ENCODE results near the gene NR6A1. TPM values are rescaled to one million over a fixed set of nuclear protein-coding genes. Genes with fewer than 3 reads are reported as not detected.

The NR6A1 gene
- total and polyA plus RNA-seq, 2 of the 13 experiments (the other 11 are each of a cell fraction or from before 2014, with no cell fraction given), result 28.1 to 31.5 TPM

DNA sequence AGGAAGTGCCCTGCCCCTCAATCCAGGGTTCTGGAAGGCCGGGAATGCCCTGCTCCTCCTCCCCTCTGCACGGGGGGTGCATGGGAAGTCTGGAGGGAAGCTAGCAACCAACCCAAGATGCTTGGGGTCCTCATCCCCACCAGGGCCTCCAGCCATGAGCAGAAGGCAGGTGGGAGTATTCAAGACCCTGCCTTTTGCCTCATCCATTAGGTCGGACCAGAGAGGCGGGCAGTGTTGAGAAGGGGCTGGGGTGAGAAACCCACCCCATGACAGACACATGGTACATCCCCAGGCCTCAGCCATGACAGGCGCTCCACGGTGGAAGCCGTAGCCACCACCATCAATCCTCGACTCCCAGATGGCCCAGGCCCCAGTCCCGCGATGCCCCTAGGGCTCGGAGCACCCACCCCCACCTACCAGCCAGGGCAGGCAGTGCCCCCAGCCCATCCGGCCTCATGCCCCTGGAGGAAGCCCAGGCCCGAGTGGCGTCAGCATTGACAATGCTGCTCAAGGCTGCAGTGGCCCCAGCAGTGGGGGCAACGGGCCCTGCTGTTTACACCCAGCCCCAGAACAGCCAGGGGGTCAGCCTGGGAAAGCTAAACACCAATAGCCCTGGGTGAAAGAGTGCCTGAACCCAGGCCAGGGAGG lies 272.5 kb downstream of the NR6A1 start (continued):
- TF ChIP-seq, protein P1, sequence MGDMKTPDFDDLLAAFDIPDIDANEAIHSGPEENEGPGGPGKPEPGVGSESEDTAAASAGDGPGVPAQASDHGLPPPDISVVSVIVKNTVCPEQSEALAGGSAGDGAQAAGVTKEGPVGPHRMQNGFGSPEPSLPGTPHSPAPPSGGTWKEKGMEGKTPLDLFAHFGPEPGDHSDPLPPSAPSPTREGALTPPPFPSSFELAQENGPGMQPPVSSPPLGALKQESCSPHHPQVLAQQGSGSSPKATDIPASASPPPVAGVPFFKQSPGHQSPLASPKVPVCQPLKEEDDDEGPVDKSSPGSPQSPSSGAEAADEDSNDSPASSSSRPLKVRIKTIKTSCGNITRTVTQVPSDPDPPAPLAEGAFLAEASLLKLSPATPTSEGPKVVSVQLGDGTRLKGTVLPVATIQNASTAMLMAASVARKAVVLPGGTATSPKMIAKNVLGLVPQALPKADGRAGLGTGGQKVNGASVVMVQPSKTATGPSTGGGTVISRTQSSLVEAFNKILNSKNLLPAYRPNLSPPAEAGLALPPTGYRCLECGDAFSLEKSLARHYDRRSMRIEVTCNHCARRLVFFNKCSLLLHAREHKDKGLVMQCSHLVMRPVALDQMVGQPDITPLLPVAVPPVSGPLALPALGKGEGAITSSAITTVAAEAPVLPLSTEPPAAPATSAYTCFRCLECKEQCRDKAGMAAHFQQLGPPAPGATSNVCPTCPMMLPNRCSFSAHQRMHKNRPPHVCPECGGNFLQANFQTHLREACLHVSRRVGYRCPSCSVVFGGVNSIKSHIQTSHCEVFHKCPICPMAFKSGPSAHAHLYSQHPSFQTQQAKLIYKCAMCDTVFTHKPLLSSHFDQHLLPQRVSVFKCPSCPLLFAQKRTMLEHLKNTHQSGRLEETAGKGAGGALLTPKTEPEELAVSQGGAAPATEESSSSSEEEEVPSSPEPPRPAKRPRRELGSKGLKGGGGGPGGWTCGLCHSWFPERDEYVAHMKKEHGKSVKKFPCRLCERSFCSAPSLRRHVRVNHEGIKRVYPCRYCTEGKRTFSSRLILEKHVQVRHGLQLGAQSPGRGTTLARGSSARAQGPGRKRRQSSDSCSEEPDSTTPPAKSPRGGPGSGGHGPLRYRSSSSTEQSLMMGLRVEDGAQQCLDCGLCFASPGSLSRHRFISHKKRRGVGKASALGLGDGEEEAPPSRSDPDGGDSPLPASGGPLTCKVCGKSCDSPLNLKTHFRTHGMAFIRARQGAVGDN (CRISPR knock-in tag; IDR thresholded peaks at IDR 0.05), result peak; percentile 57
- TF ChIP-seq KLF11 (CRISPR knock-in tag; IDR thresholded peaks at IDR 0.05), result no peak
- TF ChIP-seq KDM5B (CRISPR knock-in tag; IDR thresholded peaks at IDR 0.05; ENCODE audit: borderline replicate concordance), result 0 out of 2 replicates have a peak, but pooled peaks have one; percentile 57
- TF ChIP-seq SMARCE1 (IDR thresholded peaks at IDR 0.05; ENCODE audit: borderline replicate concordance), result no peak
- TF ChIP-seq LCORL (IDR thresholded peaks at IDR 0.05), result no peak
- no peak for TF ChIP-seq LCORL (CRISPR knock-in tag; IDR thresholded peaks at IDR 0.05)
- peak; percentile 52 for TF ChIP-seq AGO2 (optimal IDR thresholded peaks at IDR 0.05; ENCODE audit: low read depth, low read length)
- TF ChIP-seq, protein P2, sequence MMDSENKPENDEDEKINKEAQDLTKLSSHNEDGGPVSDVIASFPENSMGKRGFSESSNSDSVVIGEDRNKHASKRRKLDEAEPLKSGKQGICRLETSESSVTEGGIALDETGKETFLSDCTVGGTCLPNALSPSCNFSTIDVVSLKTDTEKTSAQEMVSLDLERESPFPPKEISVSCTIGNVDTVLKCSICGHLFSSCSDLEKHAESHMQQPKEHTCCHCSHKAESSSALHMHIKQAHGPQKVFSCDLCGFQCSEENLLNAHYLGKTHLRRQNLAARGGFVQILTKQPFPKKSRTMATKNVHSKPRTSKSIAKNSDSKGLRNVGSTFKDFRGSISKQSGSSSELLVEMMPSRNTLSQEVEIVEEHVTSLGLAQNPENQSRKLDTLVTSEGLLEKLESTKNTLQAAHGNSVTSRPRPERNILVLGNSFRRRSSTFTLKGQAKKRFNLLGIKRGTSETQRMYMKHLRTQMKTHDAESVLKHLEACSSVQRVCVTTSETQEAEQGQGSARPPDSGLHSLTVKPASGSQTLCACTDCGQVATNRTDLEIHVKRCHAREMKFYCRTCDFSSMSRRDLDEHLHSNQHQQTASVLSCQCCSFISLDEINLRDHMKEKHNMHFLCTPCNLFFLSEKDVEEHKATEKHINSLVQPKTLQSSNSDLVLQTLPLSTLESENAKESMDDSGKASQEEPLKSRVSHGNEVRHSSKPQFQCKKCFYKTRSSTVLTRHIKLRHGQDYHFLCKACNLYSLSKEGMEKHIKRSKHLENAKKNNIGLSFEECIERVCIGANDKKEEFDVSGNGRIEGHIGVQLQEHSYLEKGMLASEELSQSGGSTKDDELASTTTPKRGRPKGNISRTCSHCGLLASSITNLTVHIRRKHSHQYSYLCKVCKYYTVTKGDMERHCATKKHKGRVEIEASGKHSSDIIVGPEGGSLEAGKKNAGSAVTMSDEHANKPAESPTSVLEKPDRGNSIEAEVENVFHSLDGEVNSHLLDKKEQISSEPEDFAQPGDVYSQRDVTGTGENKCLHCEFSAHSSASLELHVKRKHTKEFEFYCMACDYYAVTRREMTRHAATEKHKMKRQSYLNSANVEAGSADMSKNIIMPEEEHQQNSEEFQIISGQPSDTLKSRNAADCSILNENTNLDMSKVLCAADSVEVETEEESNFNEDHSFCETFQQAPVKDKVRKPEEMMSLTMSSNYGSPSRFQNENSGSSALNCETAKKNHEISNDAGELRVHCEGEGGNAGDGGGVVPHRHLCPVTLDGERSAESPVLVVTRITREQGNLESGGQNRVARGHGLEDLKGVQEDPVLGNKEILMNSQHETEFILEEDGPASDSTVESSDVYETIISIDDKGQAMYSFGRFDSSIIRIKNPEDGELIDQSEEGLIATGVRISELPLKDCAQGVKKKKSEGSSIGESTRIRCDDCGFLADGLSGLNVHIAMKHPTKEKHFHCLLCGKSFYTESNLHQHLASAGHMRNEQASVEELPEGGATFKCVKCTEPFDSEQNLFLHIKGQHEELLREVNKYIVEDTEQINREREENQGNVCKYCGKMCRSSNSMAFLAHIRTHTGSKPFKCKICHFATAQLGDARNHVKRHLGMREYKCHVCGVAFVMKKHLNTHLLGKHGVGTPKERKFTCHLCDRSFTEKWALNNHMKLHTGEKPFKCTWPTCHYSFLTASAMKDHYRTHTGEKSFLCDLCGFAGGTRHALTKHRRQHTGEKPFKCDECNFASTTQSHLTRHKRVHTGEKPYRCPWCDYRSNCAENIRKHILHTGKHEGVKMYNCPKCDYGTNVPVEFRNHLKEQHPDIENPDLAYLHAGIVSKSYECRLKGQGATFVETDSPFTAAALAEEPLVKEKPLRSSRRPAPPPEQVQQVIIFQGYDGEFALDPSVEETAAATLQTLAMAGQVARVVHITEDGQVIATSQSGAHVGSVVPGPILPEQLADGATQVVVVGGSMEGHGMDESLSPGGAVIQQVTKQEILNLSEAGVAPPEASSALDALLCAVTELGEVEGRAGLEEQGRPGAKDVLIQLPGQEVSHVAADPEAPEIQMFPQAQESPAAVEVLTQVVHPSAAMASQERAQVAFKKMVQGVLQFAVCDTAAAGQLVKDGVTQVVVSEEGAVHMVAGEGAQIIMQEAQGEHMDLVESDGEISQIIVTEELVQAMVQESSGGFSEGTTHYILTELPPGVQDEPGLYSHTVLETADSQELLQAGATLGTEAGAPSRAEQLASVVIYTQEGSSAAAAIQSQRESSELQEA (CRISPR knock-in tag; IDR thresholded peaks at IDR 0.05; ENCODE audit: not compliant biosample characterization), result no peak
- 0 out of 2 replicates have a peak, but pooled peaks have one; percentile 33 for TF ChIP-seq CCDC6 (CRISPR knock-in tag; IDR thresholded peaks at IDR 0.05)
- no peak for TF ChIP-seq MAFK (conservative IDR thresholded peaks at IDR 0.05 in 1 of 2, IDR thresholded peaks at IDR 0.05 in 1 of 2; ENCODE audit: low read length in 2 of 2)
- TF ChIP-seq MBD4 (IDR thresholded peaks at IDR 0.05; ENCODE audit: borderline replicate concordance, low read length), result no peak
- TF ChIP-seq, protein P3, sequence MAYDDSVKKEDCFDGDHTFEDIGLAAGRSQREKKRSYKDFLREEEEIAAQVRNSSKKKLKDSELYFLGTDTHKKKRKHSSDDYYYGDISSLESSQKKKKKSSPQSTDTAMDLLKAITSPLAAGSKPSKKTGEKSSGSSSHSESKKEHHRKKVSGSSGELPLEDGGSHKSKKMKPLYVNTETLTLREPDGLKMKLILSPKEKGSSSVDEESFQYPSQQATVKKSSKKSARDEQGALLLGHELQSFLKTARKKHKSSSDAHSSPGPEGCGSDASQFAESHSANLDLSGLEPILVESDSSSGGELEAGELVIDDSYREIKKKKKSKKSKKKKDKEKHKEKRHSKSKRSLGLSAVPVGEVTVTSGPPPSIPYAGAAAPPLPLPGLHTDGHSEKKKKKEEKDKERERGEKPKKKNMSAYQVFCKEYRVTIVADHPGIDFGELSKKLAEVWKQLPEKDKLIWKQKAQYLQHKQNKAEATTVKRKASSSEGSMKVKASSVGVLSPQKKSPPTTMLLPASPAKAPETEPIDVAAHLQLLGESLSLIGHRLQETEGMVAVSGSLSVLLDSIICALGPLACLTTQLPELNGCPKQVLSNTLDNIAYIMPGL (CRISPR knock-in tag; IDR thresholded peaks at IDR 0.05; ENCODE audit: borderline replicate concordance in 1 of 2, low read depth in 1 of 2), result no peak
- TF ChIP-seq HOXA5 (CRISPR knock-in tag; IDR thresholded peaks at IDR 0.05), result no peak
- no peak for TF ChIP-seq NR2F6 (IDR thresholded peaks at IDR 0.05)
- no peak for TF ChIP-seq NR2F6 (CRISPR knock-in tag; IDR thresholded peaks at IDR 0.05)
- TF ChIP-seq HNRNPUL1 (IDR thresholded peaks at IDR 0.05; ENCODE audit: low read depth, low read length), result no peak
